Fibroblast of upper back skin (primary cell): ENCODE results near the gene TMSB4X.
"Not testable (repeated sequence)": the region's sequence is repeated elsewhere in the genome, so short reads cannot be mapped to it uniquely, and the experiment has no call there.

Source experiments
- DNase-seq: peaks from one replicate; pipeline ENCODE4 v3.0.0-alpha.2; 2013

The TMSB4X gene

GRCh38 chrX:12997906-12998687 is 23.2 kb downstream of the TMSB4X start:
- no peak for DNase-seq

- no peak for DNase-seq
These were observed 24.5 kb downstream of the TMSB4X start for GRCh38 chrX:12999422-12999821.

GRCh38 chrX:13000301-13000811 is 25.4 kb downstream of the TMSB4X start:
- DNase-seq = no peak

GRCh38 chrX:13001097-13001496 is 26.2 kb downstream of the TMSB4X start:
- DNase-seq = no peak

- no peak for DNase-seq
These were observed 27.2 kb downstream of the TMSB4X start for GRCh38 chrX:13001961-13002671.

GRCh38 chrX:13005661-13006473 is 31.0 kb downstream of the TMSB4X start:
- DNase-seq = no peak

- no peak for DNase-seq
These were observed 32.7 kb downstream of the TMSB4X start for GRCh38 chrX:13007519-13008188.

GRCh38 chrX:13008189-13008533 is 33.3 kb downstream of the TMSB4X start:
- no peak for DNase-seq

- no peak for DNase-seq
These were observed 33.9 kb downstream of the TMSB4X start for GRCh38 chrX:13008851-13009250.

- DNase-seq = no peak
These were observed 34.4 kb downstream of the TMSB4X start for GRCh38 chrX:13009273-13009672.

- DNase-seq = no peak
These were observed 34.9 kb downstream of the TMSB4X start for GRCh38 chrX:13009844-13010243.

- no peak for DNase-seq
These were observed 35.6 kb downstream of the TMSB4X start for GRCh38 chrX:13010546-13010945.

- no peak for DNase-seq
These were observed 38.6 kb downstream of the TMSB4X start for GRCh38 chrX:13013363-13014110.

- no peak for DNase-seq
These were observed 39.5 kb downstream of the TMSB4X start for GRCh38 chrX:13014111-13015096.

- no peak for DNase-seq
These were observed 40.8 kb downstream of the TMSB4X start for GRCh38 chrX:13015536-13016236.

- DNase-seq = not testable (repeated sequence)
These were observed 41.8 kb downstream of the TMSB4X start for GRCh38 chrX:13016731-13017130.

- no peak for DNase-seq
These were observed 48.0 kb downstream of the TMSB4X start for GRCh38 chrX:13022926-13023325.

- DNase-seq = no peak
These were observed 48.7 kb downstream of the TMSB4X start for GRCh38 chrX:13023567-13023966.

GRCh38 chrX:13023979-13024378 is 49.1 kb downstream of the TMSB4X start:
- no peak for DNase-seq

- no peak for DNase-seq
These were observed 50.1 kb downstream of the TMSB4X start for GRCh38 chrX:13024986-13025385.
